Measurements from ENCODE around the gene B3GNT8.

DNA sequence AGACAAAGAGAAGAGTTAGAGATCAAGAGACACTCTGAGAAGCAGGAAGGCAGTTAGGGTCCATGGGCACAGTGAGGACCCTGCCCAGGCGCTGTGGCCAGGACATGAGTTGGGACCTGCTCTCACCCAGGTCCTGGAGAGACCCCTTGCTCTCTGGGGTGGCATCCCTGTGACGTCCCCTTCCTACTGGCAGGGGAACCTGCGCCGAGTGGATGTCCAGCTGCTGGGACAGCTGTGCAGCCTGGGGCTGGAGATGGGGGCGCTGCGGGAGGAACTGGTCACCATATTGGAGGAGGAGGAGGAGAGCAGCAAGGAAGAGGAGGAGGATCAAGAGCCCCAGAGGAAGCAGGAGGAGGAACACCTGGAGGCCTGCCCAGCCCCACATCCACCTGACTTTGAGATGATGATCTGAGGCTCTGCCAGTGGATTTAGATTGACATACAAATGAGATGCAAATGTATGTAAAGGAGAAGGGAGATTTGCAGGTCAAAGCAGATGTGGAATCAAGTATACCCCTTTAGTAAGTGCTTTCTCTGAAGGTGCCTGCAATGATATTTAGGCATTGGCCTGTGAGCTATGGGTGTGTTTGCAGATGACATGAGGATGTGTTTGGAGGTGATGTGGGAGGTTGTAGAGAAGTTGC is 16.8 kb upstream of the B3GNT8 start:
- TF ChIP-seq, protein P1, sequence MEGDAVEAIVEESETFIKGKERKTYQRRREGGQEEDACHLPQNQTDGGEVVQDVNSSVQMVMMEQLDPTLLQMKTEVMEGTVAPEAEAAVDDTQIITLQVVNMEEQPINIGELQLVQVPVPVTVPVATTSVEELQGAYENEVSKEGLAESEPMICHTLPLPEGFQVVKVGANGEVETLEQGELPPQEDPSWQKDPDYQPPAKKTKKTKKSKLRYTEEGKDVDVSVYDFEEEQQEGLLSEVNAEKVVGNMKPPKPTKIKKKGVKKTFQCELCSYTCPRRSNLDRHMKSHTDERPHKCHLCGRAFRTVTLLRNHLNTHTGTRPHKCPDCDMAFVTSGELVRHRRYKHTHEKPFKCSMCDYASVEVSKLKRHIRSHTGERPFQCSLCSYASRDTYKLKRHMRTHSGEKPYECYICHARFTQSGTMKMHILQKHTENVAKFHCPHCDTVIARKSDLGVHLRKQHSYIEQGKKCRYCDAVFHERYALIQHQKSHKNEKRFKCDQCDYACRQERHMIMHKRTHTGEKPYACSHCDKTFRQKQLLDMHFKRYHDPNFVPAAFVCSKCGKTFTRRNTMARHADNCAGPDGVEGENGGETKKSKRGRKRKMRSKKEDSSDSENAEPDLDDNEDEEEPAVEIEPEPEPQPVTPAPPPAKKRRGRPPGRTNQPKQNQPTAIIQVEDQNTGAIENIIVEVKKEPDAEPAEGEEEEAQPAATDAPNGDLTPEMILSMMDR (IDR thresholded peaks at IDR 0.05): no peak
- TF ChIP-seq EZH2 (IDR thresholded peaks at IDR 0.05; ENCODE audit: borderline replicate concordance, insufficient read depth, low read depth, low read length, poor library complexity, severe bottlenecking): no peak
